CD14-positive monocyte (primary cell): ENCODE measurements around the gene HSPB6. TPM values are rescaled to one million over a fixed set of nuclear protein-coding genes. Genes with fewer than 3 reads are reported as not detected.

Source experiments
- DNase-seq, 3 donors: peaks; one replicate each; pipeline ENCODE4 v3.0.0-alpha.2; 2011 to 2022
- H2AFZ ChIP-seq: 2 replicates; pipeline ENCODE4 v1.6.0; 2012; ENCODE audit warnings: mild to moderate bottlenecking, low read depth, low read length, inconsistent platforms; ENCODE audit not compliant: insufficient read depth, poor library complexity, severe bottlenecking
- H3K27ac ChIP-seq, 2 donors: 1 replicate in 1 of 2; 2 replicates in 1 of 2; pipeline ENCODE4 v1.5.1; 2012 to 2013; ENCODE audit warnings: low read length in 2 of 2, control low read depth in 1 of 2, inconsistent platforms in 1 of 2, low read depth in 1 of 2, mild to moderate bottlenecking in 1 of 2
- H3K27me3 ChIP-seq, 2 donors: one replicate each; pipeline versions ENCODE4 v1.6.0 to v1.6.1; 2011 to 2013; ENCODE audit warnings: low read length in 2 of 2; ENCODE audit not compliant: control insufficient read depth in 2 of 2, insufficient read depth in 2 of 2
- H3K36me3 ChIP-seq, 2 donors: replicated peaks in 1 of 2; 1 replicate in 1 of 2; 2 replicates in 1 of 2; pipeline versions ENCODE4 v1.5.1 to v1.6.1; 2012 to 2013; ENCODE audit warnings: low read length in 2 of 2, control low read depth in 1 of 2, inconsistent platforms in 1 of 2, mild to moderate bottlenecking in 1 of 2; ENCODE audit not compliant: insufficient read depth in 2 of 2, control insufficient read depth in 1 of 2
- H3K4me1 ChIP-seq, 2 donors: 1 replicate in 1 of 2; 2 replicates in 1 of 2; pipeline versions ENCODE4 v1.5.1 to v1.6.1; 2012 to 2013; ENCODE audit warnings: low read length in 2 of 2, control low read depth in 1 of 2, inconsistent platforms in 1 of 2, mild to moderate bottlenecking in 1 of 2, moderate library complexity in 1 of 2; ENCODE audit not compliant: insufficient read depth in 2 of 2, control insufficient read depth in 1 of 2
- H3K4me2 ChIP-seq: replicated peaks from 2 replicates; pipeline ENCODE3; 2012; ENCODE audit warnings: low read length, moderate library complexity, mild to moderate bottlenecking; ENCODE audit not compliant: poor library complexity, severe bottlenecking; ENCODE audit errors: extremely low read depth
- H3K4me3 ChIP-seq, 3 experiments: fragments of 200-600 bp in 1 of 3; sonication (generic) in 1 of 3; replicated peaks in 1 of 3; 1 replicate in 2 of 3; 2 replicates in 1 of 3; pipeline ENCODE4 v1.5.1; 2011 to 2013; ENCODE audit warnings: low read length in 3 of 3, mild to moderate bottlenecking in 3 of 3, control low read depth in 2 of 3, low read depth in 2 of 3, inconsistent platforms in 1 of 3, moderate library complexity in 1 of 3
- H3K79me2 ChIP-seq: 2 replicates; pipeline ENCODE4 v1.6.0; 2012; ENCODE audit warnings: mild to moderate bottlenecking, control low read depth, inconsistent platforms, low read length, moderate library complexity; ENCODE audit not compliant: insufficient read depth
- H3K9ac ChIP-seq: 2 replicates; pipeline ENCODE4 v1.6.0; 2017; ENCODE audit warnings: low read length, mild to moderate bottlenecking; ENCODE audit not compliant: insufficient read depth, poor library complexity, severe bottlenecking
- H3K9me3 ChIP-seq, 2 donors: replicated peaks in 1 of 2; 1 replicate in 1 of 2; 2 replicates in 1 of 2; pipeline versions ENCODE4 v1.5.1 to v1.6.1; 2012 to 2013; ENCODE audit warnings: low read length in 2 of 2, control low read depth in 1 of 2; ENCODE audit not compliant: control insufficient read depth in 1 of 2, insufficient read depth in 1 of 2
- H4K20me1 ChIP-seq: 2 replicates; pipeline ENCODE4 v1.6.0; 2012; ENCODE audit warnings: mild to moderate bottlenecking, low read length, control low read depth, moderate library complexity; ENCODE audit not compliant: insufficient read depth
- H3K27ac Mint-ChIP-seq, 7 donors: one replicate each; pipeline ENCODE4 v1.8.0; 2020; ENCODE audit warnings: mild to moderate bottlenecking in 7 of 7, mixed read lengths in 7 of 7, moderate library complexity in 6 of 7, inconsistent platforms in 2 of 7
- H3K27me3 Mint-ChIP-seq, 3 donors: one replicate each; pipeline ENCODE4 v1.8.0; 2021 to 2022; ENCODE audit warnings: low read depth in 3 of 3, mild to moderate bottlenecking in 3 of 3, mixed read lengths in 3 of 3, moderate library complexity in 3 of 3, inconsistent platforms in 1 of 3
- H3K36me3 Mint-ChIP-seq, 2 donors: one replicate each; pipeline ENCODE4 v1.8.0; 2020; ENCODE audit warnings: mixed read lengths in 2 of 2, inconsistent platforms in 1 of 2, mild to moderate bottlenecking in 1 of 2
- H3K4me1 Mint-ChIP-seq: one replicate; pipeline ENCODE4 v1.8.0; 2020; ENCODE audit warnings: mild to moderate bottlenecking, mixed read lengths
- H3K4me3 Mint-ChIP-seq, 2 donors: one replicate each; pipeline ENCODE4 v1.8.0; 2020; ENCODE audit warnings: mild to moderate bottlenecking in 2 of 2, mixed read lengths in 2 of 2, moderate library complexity in 1 of 2
- H3K9me3 Mint-ChIP-seq, 7 donors: one replicate each; pipeline ENCODE4 v1.8.0; 2020 to 2022; ENCODE audit warnings: mixed read lengths in 7 of 7, mild to moderate bottlenecking in 6 of 7, moderate library complexity in 6 of 7, inconsistent platforms in 2 of 7
- WGBS: methylation state at CpG from one replicate; pipeline ENCODE4 v1.1.5; 2013; ENCODE audit warnings: missing lambda C conversion rate; ENCODE audit not compliant: insufficient coverage; 5-methylcytosine and 5-hydroxymethylcytosine counted together
- intact Hi-C, 2 donors: fragments of 100-400 bp; cut with micrococcal nuclease; formaldehyde crosslinking; loops; one replicate each; pipeline versions ENCODE4 v1.15.0 to v1.15.1; 2023
- polyA plus RNA-seq, 3 donors: library from polyadenylated mRNA; depleted of rRNA in 1 of 3; unstranded in 2 of 3; stranded (reverse) in 1 of 3; fragments of 300-500 nt in 2 of 3; fragments of >200 nt in 1 of 3; fragmentation: Illumina TruSeq in 2 of 3; gene quantifications; 1 replicate in 2 of 3; 2 replicates in 1 of 3; pipeline ENCODE4 v1.2.3, GENCODE V29; 2012 to 2021
- TF ChIP-seq, protein P1 (sequence below): fragments of 200-600 bp; IDR thresholded peaks from one replicate; pipeline ENCODE4 v1.8.0; 2022; ENCODE audit warnings: antibody characterized with exemption, mild to moderate bottlenecking

HSPB6 gene
- polyA plus RNA-seq, 3 donors = not detected

DNA sequence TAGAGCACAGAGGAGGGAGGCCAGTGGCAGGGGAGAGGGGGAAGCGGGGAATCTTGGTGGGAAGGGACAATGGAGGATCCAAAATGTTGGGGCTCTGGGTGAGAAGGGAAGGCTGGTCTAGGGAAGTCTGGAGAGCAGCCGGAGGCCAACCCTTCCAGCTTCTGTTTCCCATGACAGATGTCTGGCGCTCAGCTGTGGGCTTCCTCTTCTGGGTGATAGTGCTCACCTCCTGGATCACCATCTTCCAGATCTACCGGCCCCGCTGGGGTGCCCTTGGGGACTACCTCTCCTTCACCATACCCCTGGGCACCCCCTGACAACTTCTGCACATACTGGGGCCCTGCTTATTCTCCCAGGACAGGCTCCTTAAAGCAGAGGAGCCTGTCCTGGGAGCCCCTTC lies 10.3 kb downstream of the HSPB6 start:
- intact Hi-C loops = loop anchor here (5.0 to 10.0 kb wide), 8 partner anchors 102 to 1588 kb away; partner anchors contain the start of genes CAPNS1 (in 1 of the 2), COX6B1 (in 1 of the 2), ETV2 (in 1 of the 2) and HCST (in 1 of the 2)
- peak overlapping the region; percentile 10 to 97 for H3K27ac ChIP-seq
- no peak overlapping the region for H3K9ac ChIP-seq
- TF ChIP-seq, protein P1, sequence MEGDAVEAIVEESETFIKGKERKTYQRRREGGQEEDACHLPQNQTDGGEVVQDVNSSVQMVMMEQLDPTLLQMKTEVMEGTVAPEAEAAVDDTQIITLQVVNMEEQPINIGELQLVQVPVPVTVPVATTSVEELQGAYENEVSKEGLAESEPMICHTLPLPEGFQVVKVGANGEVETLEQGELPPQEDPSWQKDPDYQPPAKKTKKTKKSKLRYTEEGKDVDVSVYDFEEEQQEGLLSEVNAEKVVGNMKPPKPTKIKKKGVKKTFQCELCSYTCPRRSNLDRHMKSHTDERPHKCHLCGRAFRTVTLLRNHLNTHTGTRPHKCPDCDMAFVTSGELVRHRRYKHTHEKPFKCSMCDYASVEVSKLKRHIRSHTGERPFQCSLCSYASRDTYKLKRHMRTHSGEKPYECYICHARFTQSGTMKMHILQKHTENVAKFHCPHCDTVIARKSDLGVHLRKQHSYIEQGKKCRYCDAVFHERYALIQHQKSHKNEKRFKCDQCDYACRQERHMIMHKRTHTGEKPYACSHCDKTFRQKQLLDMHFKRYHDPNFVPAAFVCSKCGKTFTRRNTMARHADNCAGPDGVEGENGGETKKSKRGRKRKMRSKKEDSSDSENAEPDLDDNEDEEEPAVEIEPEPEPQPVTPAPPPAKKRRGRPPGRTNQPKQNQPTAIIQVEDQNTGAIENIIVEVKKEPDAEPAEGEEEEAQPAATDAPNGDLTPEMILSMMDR = no peak
- H3K36me3 ChIP-seq = no peaks in the 10 kb centered on the region
- H2AFZ ChIP-seq = no peak overlapping the region
- H3K4me3 ChIP-seq = peak overlapping the region in 2 of 3 experiments; percentile 77 to 92
- Mint-ChIP-seq H3K27ac (peak overlapping the region in 6 of 7 donors; percentile 100), H3K4me3 (peak overlapping the region; percentile 95), H3K9me3 (no peaks in the 10 kb centered on the region), H3K4me1 (peaks cover 51% of the 10 kb centered on the region), H3K27me3 (peaks cover 0 to 3% (median 0%) of the 10 kb centered on the region in 3 donors), H3K36me3 (peaks cover 9 to 14% of the 10 kb centered on the region in 2 donors)
- DNase-seq = no peak
- 90% methylated on average over 3 of the region's 5 CpGs for WGBS
- H3K79me2 ChIP-seq = peaks cover 54% of the 10 kb centered on the region
- H3K4me2 ChIP-seq = peak overlapping the region; percentile 96
- H3K4me1 ChIP-seq = peaks cover 55 to 68% of the 10 kb centered on the region in 2 donors
- H3K27me3 ChIP-seq = no peaks in the 10 kb centered on the region
- H4K20me1 ChIP-seq = no peaks in the 10 kb centered on the region
- H3K9me3 ChIP-seq = no peaks in the 10 kb centered on the region

DNA sequence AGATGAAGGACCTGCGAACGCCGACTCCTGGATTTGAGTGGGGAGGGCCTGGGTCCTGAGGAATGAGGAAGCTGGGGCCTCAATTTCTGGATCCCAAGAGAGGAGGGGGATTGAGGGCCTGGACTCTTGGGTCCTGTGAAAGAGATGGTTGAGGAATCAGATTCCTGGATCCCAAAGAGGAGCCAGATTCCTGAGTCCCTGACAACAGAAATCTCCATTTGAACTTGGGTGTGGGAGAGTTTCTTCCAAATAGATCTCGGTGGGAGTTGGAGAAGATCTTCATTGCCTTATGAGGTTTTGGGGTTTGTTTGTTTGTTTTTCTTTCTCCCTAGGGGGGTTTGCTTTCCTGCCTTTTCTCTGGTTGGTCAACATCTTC lies 10.8 kb downstream of the HSPB6 start:
- DNase-seq = no peak
- H3K9me3 Mint-ChIP-seq = no peaks in the 10 kb centered on the region
- H3K9ac ChIP-seq = peak overlapping the region; percentile 97
- intact Hi-C loops = loop anchor here (5.0 to 10.0 kb wide), 8 partner anchors 101 to 1589 kb away; partner anchors contain the start of genes CAPNS1 (in 1 of the 2), COX6B1 (in 1 of the 2), ETV2 (in 1 of the 2) and HCST (in 1 of the 2)
- H3K27me3 Mint-ChIP-seq = peaks cover 0 to 3% (median 0%) of the 10 kb centered on the region in 3 donors
- WGBS = 0% methylated on average over 3 of the region's 4 CpGs
- H3K4me3 ChIP-seq = peak overlapping the region; percentile 77 to 93 (median 92)
- no peaks in the 10 kb centered on the region for H3K36me3 ChIP-seq
- peak overlapping the region; percentile 96 for H3K4me2 ChIP-seq
- peak overlapping the region; percentile 95 for H3K4me3 Mint-ChIP-seq
- H3K27me3 ChIP-seq = no peaks in the 10 kb centered on the region
- H3K4me1 Mint-ChIP-seq = peaks cover 51% of the 10 kb centered on the region
- peaks cover 56% of the 10 kb centered on the region for H3K79me2 ChIP-seq
- no peaks in the 10 kb centered on the region for H3K9me3 ChIP-seq
- peak overlapping the region; percentile 83 for H2AFZ ChIP-seq
- peaks cover 9 to 14% of the 10 kb centered on the region in 2 donors for H3K36me3 Mint-ChIP-seq
- peak overlapping the region; percentile 100 for H3K27ac Mint-ChIP-seq
- peak overlapping the region; percentile 97 to 98 for H3K27ac ChIP-seq
- TF ChIP-seq, protein P1 = no peak
- no peaks in the 10 kb centered on the region for H4K20me1 ChIP-seq
- H3K4me1 ChIP-seq = peaks cover 58 to 72% of the 10 kb centered on the region in 2 donors
